AG04449 (cell line): ENCODE measurements around the gene EML6.
A peak's percentile ranks its signal among the peaks of the same experiment; 100 is the strongest.

Source experiments
- CTCF ChIA-PET: fragments of 350-600 bp; formaldehyde crosslinking; extraction: SDS; loops from one replicate; lab custom pipeline; 2021; ENCODE audit warnings: antibody characterized with exemption; lab: Yijun Ruan, JAX
- POLR2A ChIA-PET: fragments of 400-600, 350-600 bp; formaldehyde crosslinking; extraction: SDS; loops from one replicate; lab custom pipeline; 2020; ENCODE audit warnings: antibody characterized with exemption, inconsistent platforms; lab: Yijun Ruan, JAX
- DNase-seq: peaks from one replicate; pipeline ENCODE4 v3.0.0-alpha.2; 2010; ENCODE audit warnings: low read depth, low spot score
- H3K4me3 ChIP-seq: 2 replicates; pipeline ENCODE4 v1.5.1; 2011; ENCODE audit warnings: low read depth, mild to moderate bottlenecking, control low read depth, low read length
- TF ChIP-seq, protein P1 (sequence below): IDR thresholded peaks from one replicate; pipeline ENCODE4 v1.5.1; 2011; ENCODE audit warnings: mild to moderate bottlenecking, moderate library complexity, low read length, control low read depth, inconsistent platforms; ENCODE audit not compliant: insufficient read depth; ENCODE audit errors: missing control alignments

Gene EML6

DNA sequence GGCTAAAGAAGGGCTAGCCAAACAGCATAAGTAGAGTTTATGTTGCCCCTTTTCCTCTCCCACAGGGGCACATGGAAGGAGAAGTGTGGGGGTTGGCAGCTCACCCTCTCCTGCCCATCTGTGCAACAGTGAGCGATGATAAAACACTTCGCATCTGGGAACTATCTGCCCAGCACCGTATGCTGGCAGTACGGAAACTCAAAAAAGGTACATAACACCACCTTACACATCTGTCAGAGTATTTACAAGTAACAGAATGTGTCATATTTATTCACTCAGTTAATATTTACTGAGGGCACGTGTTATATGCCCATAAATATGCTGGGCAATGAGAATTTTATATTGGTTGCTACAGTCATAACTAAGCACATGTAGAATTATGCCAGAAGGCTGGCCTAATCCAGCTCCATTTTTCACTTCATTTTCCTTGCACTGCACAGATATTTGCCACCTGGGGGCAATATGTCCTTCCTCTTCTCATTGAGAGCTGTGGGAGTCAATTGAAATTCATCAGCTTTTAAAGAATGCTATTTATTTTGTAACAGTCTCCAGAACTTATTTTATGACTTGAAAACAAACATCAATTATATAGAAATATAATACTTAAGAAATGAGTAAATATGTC is 176.2 kb downstream of the EML6 start:
- DNase-seq = no peak
- POLR2A ChIA-PET = interaction anchor here (0.7 to 1.1 kb wide), 3 partner anchors 63 to 151 kb away, joined by 3 read pairs; partner anchors contain the start of gene RTN4
- CTCF ChIA-PET = interaction anchor here (0.6 to 13.0 kb wide), 63 partner anchors 8 to 793 kb away, joined by 3 to 304 read pairs (median 5); partner anchors contain the start of genes CLHC1, RPS27A and RTN4
- TF ChIP-seq, protein P1, sequence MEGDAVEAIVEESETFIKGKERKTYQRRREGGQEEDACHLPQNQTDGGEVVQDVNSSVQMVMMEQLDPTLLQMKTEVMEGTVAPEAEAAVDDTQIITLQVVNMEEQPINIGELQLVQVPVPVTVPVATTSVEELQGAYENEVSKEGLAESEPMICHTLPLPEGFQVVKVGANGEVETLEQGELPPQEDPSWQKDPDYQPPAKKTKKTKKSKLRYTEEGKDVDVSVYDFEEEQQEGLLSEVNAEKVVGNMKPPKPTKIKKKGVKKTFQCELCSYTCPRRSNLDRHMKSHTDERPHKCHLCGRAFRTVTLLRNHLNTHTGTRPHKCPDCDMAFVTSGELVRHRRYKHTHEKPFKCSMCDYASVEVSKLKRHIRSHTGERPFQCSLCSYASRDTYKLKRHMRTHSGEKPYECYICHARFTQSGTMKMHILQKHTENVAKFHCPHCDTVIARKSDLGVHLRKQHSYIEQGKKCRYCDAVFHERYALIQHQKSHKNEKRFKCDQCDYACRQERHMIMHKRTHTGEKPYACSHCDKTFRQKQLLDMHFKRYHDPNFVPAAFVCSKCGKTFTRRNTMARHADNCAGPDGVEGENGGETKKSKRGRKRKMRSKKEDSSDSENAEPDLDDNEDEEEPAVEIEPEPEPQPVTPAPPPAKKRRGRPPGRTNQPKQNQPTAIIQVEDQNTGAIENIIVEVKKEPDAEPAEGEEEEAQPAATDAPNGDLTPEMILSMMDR = peak; percentile 52
- no peak overlapping the region for H3K4me3 ChIP-seq

DNA sequence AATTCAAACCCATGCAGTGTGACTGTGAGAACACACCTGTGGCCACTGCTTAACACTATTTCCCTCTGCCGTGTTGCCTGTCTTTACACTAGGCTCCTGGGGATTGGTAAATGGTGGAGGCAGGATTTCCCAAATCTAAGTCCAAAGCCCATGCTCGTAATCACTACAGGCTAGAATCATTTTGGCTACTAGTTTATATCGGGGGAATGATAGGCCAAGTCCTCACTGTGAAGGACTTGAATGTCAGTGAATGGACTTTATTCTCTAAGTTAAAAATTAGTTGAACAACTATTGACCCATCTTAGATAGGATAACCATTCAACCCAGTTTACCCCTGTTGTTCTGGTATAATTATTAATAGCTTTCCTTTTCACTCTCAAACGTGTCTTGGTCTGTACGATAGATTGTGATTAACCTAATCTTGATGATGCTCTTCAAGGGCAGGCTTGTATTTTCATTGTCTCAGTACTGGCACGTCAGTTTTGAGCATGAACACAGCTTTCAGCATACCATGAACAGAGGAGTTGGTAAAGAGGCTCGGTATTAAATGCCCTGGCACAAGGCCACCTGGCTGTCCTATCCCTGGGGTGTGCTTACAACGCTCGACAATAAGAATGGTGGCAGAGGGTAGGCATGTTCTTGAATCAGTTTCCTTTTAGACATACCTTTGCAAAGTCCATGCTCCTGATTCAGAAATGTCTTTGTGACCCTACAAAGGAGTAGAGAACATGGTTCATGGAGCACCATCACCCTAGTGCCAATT is 177.9 kb downstream of the EML6 start:
- CTCF ChIA-PET = interaction anchor here (0.6 to 13.0 kb wide), 12 partner anchors 12 to 328 kb away, joined by 3 to 304 read pairs (median 8); no protein-coding TSS in a partner anchor
- TF ChIP-seq, protein P1 = no peak
- no peak for DNase-seq
- no peak overlapping the region for H3K4me3 ChIP-seq
- POLR2A ChIA-PET = no interaction called here

DNA sequence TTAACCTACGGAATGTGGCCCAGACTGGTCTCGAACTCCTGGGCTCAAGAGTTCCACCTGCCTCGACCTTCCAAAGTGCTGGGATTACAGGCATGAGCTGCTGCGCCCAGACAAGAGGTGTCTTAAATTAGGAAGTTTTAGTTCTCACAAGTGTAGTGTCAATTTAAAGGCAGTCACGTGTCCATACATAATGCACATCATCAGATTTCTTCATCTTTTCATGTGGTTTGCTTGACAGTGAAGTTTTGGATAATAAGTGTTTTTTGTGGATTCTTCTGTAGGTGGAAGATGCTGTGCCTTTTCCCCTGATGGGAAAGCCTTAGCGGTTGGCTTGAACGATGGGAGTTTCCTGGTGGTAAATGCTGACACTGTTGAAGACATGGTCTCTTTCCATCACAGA is 179.3 kb downstream of the EML6 start:
- no peak overlapping the region for H3K4me3 ChIP-seq
- TF ChIP-seq, protein P1 = no peak
- no peak for DNase-seq
- POLR2A ChIA-PET = no interaction called here
- CTCF ChIA-PET = interaction anchor here (1.1 to 13.0 kb wide), 2 partner anchors 11 to 272 kb away, joined by 3 to 304 read pairs; no protein-coding TSS in a partner anchor

DNA sequence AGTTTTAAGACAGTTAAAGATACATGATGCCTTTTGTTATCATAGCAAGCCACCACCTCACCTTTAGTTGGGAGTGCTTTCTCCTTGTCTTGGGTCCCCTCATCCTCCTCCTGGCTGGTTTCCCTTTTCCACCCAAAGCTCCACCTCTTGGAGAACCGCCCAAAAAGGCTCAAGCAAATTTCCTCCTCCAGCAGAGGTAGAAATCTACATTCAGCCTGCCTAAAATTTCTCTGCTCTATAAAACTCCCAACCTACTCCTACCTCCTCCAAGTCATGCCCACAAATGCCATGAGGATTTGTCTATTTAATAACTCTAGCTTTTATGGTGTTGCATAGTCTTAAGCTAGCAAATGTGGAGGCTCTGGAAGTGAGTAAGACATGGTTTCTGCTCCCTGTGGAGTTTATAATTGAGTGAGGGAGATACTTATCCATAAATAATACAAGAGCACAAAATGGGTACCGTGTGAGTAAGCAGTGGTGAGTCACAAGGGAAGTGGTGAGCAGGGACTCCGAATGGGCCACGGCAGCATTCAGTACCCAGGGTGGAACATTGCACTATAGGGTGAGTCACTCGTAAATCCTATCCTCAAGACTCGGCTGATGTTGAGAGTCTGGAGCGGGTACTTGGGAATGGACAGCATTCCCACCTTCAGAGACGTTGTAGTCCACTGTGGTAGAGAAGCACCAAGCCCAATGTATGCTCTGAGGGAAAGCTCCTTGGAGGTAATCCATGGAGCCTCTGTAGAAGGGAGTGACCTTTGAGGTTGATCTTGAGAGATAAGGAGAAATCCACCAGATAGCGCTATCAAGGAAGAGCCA is 180.5 kb downstream of the EML6 start:
- no peak overlapping the region for H3K4me3 ChIP-seq
- peak; percentile 97 for DNase-seq
- CTCF ChIA-PET = interaction anchor here (0.7 to 13.0 kb wide), 4 partner anchors 10 to 271 kb away, joined by 3 to 304 read pairs (median 3); no protein-coding TSS in a partner anchor
- TF ChIP-seq, protein P1 = no peak
- POLR2A ChIA-PET = no interaction called here

DNA sequence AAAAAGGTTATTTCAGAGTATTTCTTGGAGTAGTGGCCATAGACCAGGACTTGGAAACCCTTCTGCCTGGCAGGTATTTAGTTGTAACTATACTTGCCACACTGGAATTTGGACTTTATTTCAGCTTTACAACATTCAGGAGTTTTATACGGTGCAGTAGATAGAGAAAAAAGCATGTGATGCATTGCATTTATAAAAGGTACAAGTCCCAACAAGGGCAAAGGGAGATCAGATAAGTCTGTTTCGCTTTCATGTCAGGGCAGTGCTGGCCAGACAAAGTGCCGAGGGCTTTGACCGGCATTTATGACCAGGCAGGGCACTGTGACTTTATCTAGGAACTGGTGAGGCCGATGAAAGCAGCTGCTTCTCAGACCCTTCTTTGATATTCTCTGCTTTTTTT is 181.4 kb downstream of the EML6 start:
- DNase-seq = no peak
- POLR2A ChIA-PET = no interaction called here
- TF ChIP-seq, protein P1 = no peak
- CTCF ChIA-PET = interaction anchor here (13.0 kb wide), 1 partner anchor 270 kb away, joined by 304 read pairs; no protein-coding TSS in a partner anchor
- H3K4me3 ChIP-seq = no peak overlapping the region
